Fibroblast of lung (primary cell): ENCODE data around the gene ATP23.

Source experiments
- EZH2 ChIP-seq: IDR thresholded peaks from 2 replicates; pipeline ENCODE4 v1.5.1; 2012; ENCODE audit warnings: low read length, control low read depth, mild to moderate bottlenecking; ENCODE audit errors: missing control alignments
- TF ChIP-seq, protein P1 (sequence below), 2 donors: IDR thresholded peaks in 1 of 2; conservative IDR thresholded peaks in 1 of 2; 1 replicate in 1 of 2; 2 replicates in 1 of 2; pipeline ENCODE4 v1.5.1; 2011 to 2012; ENCODE audit warnings: low read length in 2 of 2, control low read depth in 1 of 2, inconsistent platforms in 1 of 2, low read depth in 1 of 2, mild to moderate bottlenecking in 1 of 2

GRCh38 chr12:58000499-58000898 lies 59.1 kb downstream of the ATP23 start:
- TF ChIP-seq, protein P1, sequence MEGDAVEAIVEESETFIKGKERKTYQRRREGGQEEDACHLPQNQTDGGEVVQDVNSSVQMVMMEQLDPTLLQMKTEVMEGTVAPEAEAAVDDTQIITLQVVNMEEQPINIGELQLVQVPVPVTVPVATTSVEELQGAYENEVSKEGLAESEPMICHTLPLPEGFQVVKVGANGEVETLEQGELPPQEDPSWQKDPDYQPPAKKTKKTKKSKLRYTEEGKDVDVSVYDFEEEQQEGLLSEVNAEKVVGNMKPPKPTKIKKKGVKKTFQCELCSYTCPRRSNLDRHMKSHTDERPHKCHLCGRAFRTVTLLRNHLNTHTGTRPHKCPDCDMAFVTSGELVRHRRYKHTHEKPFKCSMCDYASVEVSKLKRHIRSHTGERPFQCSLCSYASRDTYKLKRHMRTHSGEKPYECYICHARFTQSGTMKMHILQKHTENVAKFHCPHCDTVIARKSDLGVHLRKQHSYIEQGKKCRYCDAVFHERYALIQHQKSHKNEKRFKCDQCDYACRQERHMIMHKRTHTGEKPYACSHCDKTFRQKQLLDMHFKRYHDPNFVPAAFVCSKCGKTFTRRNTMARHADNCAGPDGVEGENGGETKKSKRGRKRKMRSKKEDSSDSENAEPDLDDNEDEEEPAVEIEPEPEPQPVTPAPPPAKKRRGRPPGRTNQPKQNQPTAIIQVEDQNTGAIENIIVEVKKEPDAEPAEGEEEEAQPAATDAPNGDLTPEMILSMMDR (conservative IDR thresholded peaks at IDR 0.05 in 1 of 2, IDR thresholded peaks at IDR 0.05 in 1 of 2; ENCODE audit: low read depth in 1 of 2, low read length in 2 of 2) = no peak
- no peak for TF ChIP-seq EZH2
